ENCODE data around the gene TMEM190. TPM values are rescaled to one million over a fixed set of nuclear protein-coding genes. Genes with fewer than 3 reads are reported as not detected.

The TMEM190 gene
- total RNA-seq, 3 donors from 2014 or later, result not detected

DNA sequence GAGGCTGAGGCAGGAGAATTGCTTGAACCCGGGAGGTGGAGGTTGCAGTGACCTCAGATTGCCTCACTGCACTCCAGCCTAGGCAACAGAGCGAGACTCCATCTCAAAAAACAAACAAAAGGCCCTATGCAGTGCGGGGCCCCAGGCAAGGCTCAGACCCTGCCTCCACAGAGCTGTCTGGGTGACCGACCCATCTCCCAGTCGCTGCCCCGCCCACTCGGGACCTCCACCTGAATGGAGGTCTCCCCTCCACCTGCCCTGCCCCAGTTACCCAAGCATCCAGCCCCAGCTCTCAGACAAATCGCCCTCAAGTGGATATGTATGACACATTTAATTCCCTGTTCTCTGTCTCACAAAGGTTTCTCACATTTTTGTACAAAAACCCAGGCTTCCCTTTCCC, 11.4 kb upstream of the TMEM190 start:
- no peaks in the 10 kb centered on the region for H3K36me3 ChIP-seq
- intact Hi-C loops (cut with DNase I; ENCODE audit: low total_unique reads), result no loop called here
- no peak overlapping the region for H3K4me3 ChIP-seq
- H3K27ac ChIP-seq, result no peak overlapping the region
- H3K4me1 ChIP-seq, result peaks cover 4 to 6% of the 10 kb centered on the region in 2 donors
- no peak for TF ChIP-seq POLR2A (IDR thresholded peaks at IDR 0.05)
- TF ChIP-seq, protein P1, sequence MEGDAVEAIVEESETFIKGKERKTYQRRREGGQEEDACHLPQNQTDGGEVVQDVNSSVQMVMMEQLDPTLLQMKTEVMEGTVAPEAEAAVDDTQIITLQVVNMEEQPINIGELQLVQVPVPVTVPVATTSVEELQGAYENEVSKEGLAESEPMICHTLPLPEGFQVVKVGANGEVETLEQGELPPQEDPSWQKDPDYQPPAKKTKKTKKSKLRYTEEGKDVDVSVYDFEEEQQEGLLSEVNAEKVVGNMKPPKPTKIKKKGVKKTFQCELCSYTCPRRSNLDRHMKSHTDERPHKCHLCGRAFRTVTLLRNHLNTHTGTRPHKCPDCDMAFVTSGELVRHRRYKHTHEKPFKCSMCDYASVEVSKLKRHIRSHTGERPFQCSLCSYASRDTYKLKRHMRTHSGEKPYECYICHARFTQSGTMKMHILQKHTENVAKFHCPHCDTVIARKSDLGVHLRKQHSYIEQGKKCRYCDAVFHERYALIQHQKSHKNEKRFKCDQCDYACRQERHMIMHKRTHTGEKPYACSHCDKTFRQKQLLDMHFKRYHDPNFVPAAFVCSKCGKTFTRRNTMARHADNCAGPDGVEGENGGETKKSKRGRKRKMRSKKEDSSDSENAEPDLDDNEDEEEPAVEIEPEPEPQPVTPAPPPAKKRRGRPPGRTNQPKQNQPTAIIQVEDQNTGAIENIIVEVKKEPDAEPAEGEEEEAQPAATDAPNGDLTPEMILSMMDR (IDR thresholded peaks at IDR 0.05), result no peak
- no peak for TF ChIP-seq POLR2AphosphoS5 (IDR thresholded peaks at IDR 0.05)
- peaks cover 16 to 22% of the 10 kb centered on the region in 2 donors for H3K27me3 ChIP-seq
- no peaks in the 10 kb centered on the region for H3K9me3 ChIP-seq
- no peak for DNase-seq (ENCODE audit: low spot score in 2 of 2)

DNA sequence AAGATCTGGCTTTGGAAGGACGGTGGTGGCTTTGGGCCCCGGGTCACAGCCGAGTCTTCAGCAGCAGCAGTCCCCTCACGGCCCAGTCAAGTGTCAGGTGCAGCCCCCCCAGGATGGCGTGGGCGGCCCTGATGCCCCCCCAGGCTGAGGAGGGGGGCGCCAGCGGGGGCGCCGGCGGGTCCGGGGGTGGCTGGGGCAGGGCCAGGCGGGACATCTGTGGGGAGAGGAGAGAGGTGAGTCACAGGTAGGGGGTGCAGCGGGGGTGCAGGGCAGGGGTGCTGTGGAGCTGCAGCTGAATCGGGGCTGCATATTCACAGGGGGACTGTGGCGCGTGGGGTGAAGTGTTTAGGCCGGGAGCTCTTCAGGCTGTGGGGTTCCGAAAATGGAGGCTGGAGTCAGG, 10.7 kb upstream of the TMEM190 start:
- Histone ChIP-seq H3K27me3 (peaks cover 16 to 30% of the 10 kb centered on the region in 2 donors), H3K27ac (no peak overlapping the region), H3K36me3 (no peaks in the 10 kb centered on the region), H3K9me3 (no peaks in the 10 kb centered on the region), H3K4me3 (no peak overlapping the region), H3K4me1 (peaks cover 4 to 6% of the 10 kb centered on the region in 2 donors)
- intact Hi-C loops (cut with DNase I; ENCODE audit: low total_unique reads), result no loop called here
- TF ChIP-seq POLR2A (IDR thresholded peaks at IDR 0.05) (no peak), POLR2AphosphoS5 (IDR thresholded peaks at IDR 0.05) (no peak)
- TF ChIP-seq, protein P1 (IDR thresholded peaks at IDR 0.05), result no peak
- no peak for DNase-seq (ENCODE audit: low spot score in 2 of 2)

DNA sequence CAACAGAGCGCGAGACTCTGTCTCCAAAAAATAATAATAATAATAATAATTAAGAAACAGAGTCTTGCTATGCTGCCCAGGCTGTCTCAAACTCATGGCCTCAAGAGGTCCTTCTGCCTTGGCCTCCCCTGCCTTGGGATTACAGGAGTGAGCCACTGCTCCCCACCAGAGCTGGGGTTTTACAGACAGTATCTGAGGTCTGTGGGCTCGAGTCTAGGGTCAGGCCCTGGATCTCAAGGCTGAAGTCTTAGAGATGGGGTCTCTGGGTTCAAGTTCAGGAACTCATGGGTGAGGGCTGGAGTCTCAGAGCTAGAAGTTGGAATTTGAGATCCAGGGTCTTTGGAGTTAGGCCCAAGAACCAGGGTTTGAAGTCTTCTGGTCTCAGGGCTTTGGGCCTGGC, 9.8 kb upstream of the TMEM190 start:
- H3K27me3 ChIP-seq, result peaks cover 16 to 38% of the 10 kb centered on the region in 2 donors
- DNase-seq (ENCODE audit: low spot score in 2 of 2), result no peak
- intact Hi-C loops (cut with DNase I; ENCODE audit: low total_unique reads), result no loop called here

DNA sequence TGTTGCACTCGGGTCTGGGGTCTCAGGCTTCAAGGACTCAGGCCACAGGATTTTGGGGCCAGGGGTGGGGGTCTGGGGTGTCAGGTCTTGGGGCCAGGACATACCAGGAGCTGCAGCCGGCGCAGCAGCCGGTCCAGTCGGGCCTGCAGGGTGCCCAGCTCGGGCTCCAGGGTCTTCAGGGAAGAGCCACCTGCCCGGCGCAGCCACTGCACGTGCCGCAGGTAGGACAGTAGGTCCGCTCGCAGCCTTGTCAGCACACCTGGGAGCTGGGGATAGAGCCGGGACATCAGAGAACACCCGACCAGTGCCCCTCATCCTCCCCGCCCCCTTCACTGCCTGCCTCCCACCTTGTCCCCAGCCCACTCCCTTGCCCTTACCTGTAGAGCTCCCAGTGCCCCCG, 8.5 kb upstream of the TMEM190 start:
- peaks cover 4 to 6% of the 10 kb centered on the region in 2 donors for H3K4me1 ChIP-seq
- no peaks in the 10 kb centered on the region for H3K9me3 ChIP-seq
- no peak for DNase-seq (ENCODE audit: low spot score in 2 of 2)
- H3K4me3 ChIP-seq, result no peak overlapping the region
- no peak overlapping the region for H3K27ac ChIP-seq
- H3K36me3 ChIP-seq, result no peaks in the 10 kb centered on the region
- intact Hi-C loops (cut with DNase I; ENCODE audit: low total_unique reads), result no loop called here
- H3K27me3 ChIP-seq, result peaks cover 16 to 51% of the 10 kb centered on the region in 2 donors
- TF ChIP-seq POLR2A (IDR thresholded peaks at IDR 0.05), result no peak

More for the DNA sequence above, 9.8 kb upstream of the TMEM190 start:
- TF ChIP-seq POLR2A (IDR thresholded peaks at IDR 0.05), result no peak
- H3K4me1 ChIP-seq, result peaks cover 4 to 6% of the 10 kb centered on the region in 2 donors
- no peak overlapping the region for H3K4me3 ChIP-seq
- H3K9me3 ChIP-seq, result no peaks in the 10 kb centered on the region
- no peaks in the 10 kb centered on the region for H3K36me3 ChIP-seq
- H3K27ac ChIP-seq, result no peak overlapping the region

DNA sequence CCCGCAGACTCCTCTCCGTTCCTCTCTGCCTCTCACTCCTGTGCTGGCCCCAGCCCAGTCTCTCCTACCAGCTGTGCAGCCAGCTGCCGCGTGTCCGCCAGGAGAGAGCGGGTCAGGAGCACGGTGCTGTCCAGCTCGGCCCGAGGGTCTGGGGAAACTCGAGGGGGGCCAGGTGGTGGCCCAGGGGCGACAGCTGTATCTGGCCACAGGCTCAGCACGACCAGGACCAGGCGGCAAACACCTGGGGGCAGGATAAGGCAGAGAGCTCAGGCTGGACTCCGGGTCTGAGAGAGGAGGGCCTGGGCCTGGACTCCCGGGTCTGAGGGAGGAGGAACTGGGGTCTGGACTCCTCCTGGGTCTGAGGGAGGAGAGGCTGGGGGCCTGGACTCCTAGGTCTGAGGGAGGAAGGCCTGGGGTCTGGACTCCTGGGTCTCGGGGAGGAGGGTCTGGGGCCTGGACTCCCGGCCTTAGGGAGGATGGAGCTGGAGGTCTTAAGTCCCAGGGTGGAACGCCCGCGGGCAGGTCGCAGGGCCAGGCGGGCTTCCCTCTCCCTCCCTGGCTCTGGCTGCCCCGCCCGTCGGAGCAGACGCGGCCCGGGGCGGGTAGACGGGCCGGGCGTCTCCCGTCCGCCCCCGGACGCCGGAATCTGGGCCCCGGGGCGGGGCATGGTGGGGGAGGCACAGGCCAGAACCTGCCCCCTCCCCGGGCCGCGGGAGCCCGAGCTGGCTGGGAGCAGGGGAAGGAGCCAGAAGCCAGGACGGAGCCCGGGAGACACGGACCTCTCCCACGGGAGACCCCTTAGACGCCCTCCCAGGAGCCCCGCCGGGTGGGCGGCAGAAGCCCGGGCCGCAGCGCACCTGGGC, 7.7 kb upstream of the TMEM190 start:
- Histone ChIP-seq H3K27me3 (peaks cover 16 to 59% of the 10 kb centered on the region in 2 donors), H3K27ac (peak overlapping the region in 1 of 2 donors; percentile 2), H3K36me3 (no peaks in the 10 kb centered on the region), H3K9me3 (no peaks in the 10 kb centered on the region), H3K4me1 (peaks cover 4 to 6% of the 10 kb centered on the region in 2 donors), H3K4me3 (peak overlapping the region in 2 of 3 donors; percentile 45 to 64)
- intact Hi-C loops (cut with DNase I; ENCODE audit: low total_unique reads), result no loop called here
- DNase-seq (ENCODE audit: low spot score in 2 of 2), result no peak
- TF ChIP-seq, protein P1 (IDR thresholded peaks at IDR 0.05), result no peak
- TF ChIP-seq POLR2A (IDR thresholded peaks at IDR 0.05), result no peak
- no peak for TF ChIP-seq POLR2AphosphoS5 (IDR thresholded peaks at IDR 0.05)

DNA sequence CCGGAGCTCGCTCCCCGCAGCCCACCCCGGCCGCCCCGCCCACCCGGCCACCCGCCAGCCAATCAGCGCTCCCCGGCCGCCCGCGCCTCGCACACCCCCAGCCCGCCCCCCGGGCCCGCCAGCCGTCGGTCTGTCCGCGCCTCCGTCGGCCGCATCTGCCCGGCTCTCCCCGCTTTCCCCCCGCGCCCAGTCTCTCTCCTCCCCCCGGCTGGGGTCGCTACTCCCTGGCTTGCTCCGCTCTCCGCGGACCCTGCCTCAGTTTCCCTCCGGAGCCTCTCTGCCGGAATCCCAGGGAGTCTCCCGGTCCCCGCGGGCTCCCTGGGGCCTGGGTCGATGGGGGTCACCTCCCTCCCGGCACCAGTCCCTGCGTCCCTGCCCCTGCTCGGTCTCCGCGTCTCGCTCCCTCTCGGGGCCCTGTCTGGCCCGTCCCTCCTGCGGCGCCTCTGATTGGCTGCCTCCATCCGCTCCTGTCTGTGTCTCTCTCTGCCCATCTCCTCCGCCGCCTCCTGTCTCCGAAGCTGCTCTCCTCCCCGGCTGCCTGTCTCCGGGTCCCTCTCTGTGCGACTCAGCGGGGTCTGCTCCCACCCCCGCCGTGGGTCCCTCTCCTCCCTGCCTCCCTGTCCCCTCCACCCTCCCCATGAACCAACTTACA, 6.8 kb upstream of the TMEM190 start:
- TF ChIP-seq POLR2A (IDR thresholded peaks at IDR 0.05) (no peak), POLR2AphosphoS5 (IDR thresholded peaks at IDR 0.05) (no peak)
- TF ChIP-seq, protein P1 (IDR thresholded peaks at IDR 0.05), result no peak
- Histone ChIP-seq H3K27ac (peak overlapping the region in 1 of 2 donors; percentile 2), H3K9me3 (no peaks in the 10 kb centered on the region), H3K4me3 (peak overlapping the region; percentile 9 to 64 (median 45)), H3K36me3 (no peaks in the 10 kb centered on the region), H3K4me1 (peaks cover 4 to 6% of the 10 kb centered on the region in 2 donors), H3K27me3 (peaks cover 16 to 62% of the 10 kb centered on the region in 2 donors)
- DNase-seq (ENCODE audit: low spot score in 2 of 2), result no peak
- intact Hi-C loops (cut with DNase I; ENCODE audit: low total_unique reads), result no loop called here
